ENCODE data around the gene ZNF148.

GRCh38 chr3:125367403-125368230 is 7.5 kb downstream of the ZNF148 start:
- TF ChIP-seq POLR2A (IDR thresholded peaks at IDR 0.05) (no peak), CTCF (IDR thresholded peaks at IDR 0.05) (no peak)
